GM19467 (cell line): ENCODE results near the gene DOCK11.
"Not testable (repeated sequence)": the region's sequence is repeated elsewhere in the genome, so short reads cannot be mapped to it uniquely, and the experiment has no call there.

Experiments
- ATAC-seq: cut with Tn5 transposase; IDR thresholded peaks from one replicate; pipeline ENCODE4 v1.9.1; 2021; ENCODE audit warnings: mild to moderate bottlenecking, moderate library complexity; ENCODE audit not compliant: unreplicated experiment

The DOCK11 gene

DNA sequence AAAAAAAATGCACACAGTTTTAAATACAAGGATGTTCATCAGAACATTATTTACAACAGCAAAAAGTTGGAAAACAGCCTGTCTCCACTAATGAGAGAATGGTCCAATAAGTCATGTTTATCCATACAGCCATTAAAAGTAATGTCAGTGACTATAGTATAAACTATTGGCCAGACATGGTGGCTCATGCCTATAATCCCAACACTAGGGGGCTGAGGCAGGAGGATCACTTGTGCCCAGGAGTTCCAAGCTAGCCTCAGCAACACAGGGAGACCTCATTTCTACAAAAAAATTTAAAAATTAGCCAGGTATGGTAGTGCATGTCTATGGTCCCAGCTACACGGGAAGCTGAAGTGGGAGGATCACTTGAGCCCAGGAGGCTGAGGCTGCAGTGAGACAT is 183.7 kb downstream of the DOCK11 start:
- no peak for ATAC-seq

DNA sequence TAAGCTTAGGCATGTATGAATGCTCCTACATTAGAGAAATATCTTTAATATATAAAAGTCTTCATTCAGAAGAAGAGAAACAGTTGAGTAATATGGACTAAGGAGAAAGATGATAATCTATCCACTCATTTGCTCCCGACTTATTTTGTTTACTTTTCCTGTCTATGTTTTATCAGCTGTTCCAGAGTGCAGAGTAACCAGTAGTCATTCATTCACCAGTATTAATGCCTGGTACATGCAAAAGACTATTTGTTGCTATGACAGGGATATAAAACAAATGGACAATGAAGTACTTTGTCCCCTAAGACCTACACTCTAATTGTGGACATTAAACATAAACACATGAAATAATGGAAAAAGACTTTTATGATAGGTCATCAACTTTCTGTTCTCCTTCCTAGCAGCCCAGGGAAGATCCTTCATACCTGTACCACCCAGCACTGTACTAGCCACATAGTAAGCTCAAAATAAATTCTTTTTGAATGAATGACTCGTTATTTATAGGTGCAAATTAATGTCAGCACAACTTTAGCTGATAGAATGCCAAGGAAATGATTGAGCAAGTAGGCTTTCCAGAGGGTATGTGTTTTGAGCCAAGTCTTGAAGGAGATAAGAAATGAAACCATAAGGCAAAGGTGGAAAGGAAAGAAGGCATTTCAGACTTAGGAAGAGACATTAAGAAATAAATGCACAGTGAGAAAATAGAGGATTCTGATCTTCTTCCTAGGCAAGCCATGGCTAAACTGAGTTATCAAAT is 186.8 kb downstream of the DOCK11 start:
- no peak for ATAC-seq

DNA sequence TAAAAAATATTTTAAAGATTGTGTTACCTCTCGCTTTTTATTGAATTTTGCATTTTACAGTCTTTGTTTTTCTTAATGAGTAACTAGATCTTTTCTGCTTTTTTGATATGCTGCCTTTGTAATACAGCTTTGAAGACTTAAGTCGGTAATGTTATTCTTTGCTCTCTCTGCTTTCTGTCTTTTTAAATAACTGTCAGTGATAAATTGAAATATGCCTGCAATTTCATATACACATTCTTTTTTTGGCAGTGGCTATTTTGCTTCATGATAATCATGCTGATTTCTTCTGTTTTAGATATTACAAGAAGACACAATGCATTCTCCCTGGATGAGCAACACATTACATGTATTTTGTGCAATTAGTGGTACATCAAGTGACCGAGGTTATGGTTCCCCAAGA is 189.8 kb downstream of the DOCK11 start:
- ATAC-seq = no peak

DNA sequence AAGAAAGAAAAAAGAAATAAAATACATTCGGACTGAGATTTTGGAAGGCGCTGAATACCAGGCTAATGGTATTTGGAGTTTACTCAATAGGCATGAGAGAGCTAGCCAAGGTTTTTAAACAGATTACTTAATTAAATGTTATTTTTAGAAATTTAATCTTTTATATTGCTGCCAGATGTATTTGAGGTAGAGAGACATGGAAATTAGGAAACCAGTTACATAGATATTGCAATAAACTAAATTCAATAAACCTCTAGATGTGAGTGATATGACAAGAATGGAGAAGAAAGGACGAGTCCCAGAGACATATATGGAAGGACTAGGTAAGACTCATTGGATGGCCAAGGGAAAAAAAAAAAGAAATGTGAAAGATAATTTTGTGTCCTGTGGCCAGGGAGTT is 193.3 kb downstream of the DOCK11 start:
- ATAC-seq = no peak

DNA sequence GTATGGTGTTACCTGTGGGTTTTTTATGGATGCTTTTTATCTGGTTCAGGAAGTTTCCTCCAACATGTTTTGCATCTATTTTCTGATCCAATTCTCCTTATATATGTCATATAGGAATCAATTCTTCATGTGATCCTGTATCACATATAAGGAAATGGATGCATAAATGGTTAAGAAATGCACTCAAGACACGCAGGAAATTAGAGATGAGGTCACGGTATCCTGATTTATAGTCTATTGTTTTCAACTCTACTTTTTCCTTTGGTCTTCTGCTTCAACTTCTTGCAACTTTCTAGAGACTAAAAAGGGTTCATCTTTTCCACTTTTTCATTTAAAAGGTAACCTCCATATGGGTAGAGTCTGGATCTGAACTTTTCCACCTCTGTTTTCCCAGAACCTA is 198.2 kb downstream of the DOCK11 start:
- ATAC-seq = no peak

DNA sequence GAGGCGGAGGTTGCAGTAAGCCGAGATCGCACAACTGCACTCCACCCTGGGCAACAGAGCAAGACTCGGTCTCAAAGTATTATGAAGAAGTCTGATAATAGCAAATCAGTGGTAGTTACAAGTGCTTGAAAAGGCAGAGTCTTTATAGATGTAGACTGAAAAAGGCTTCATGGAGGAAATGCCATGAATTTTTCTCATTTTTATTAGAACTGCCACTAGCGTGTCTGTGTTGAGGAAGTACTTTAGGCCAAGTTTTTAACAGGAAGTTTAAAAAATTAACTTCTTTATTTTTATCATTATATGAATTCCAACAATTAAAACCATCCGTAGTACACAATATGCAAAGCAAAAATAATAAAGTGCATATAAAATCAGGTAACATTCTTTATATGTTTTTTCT is 199.0 kb downstream of the DOCK11 start:
- no peak for ATAC-seq

DNA sequence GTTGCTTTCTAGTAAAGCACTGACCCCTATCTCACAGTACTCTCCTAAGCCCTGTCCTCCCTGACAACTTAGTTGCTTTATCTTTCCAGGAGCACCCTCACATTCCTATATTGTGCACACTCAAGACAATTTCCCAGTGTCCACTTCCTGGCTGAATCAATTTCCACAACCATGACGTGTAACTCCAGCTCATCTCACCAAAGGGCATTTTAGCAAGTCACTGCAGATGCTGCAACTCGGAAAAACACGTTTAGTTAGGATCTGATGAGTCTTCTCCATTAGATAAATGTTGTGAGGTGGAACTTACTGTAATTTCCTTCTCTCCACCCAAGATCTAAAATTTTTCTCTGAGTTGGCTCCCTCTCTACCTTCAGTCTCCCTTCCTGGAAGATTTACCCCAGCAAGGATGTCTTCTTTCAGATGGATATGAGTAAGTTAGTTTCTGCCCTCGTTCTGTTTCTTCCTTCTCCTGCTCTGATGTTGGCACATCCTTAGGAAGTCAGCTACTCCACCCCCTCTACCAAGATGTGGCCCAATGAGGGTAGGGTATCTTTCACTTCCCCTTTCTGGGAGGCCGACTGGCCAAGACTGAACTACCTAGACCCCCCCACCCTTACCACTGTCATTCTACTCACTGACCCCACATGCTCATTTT is 203.0 kb downstream of the DOCK11 start:
- ATAC-seq = no peak

DNA sequence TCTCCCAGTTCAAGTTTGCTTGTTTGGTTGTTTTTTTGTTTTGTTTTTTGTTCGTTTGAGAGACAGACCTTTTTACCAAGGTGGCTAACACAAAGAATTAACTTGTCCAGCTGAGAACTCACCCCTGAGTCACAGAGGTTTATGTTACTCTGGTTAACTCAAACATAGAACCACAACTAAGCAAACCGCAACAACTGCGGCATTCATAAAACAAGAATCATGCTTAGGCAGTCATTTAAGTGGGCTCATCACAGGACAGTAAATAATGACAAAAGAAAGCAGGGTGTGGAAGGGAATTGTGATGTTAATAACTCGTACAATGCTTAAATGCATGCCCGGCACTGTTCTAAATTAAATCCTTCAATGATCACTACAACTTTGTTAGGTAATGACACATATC is 207.1 kb downstream of the DOCK11 start:
- no peak for ATAC-seq

DNA sequence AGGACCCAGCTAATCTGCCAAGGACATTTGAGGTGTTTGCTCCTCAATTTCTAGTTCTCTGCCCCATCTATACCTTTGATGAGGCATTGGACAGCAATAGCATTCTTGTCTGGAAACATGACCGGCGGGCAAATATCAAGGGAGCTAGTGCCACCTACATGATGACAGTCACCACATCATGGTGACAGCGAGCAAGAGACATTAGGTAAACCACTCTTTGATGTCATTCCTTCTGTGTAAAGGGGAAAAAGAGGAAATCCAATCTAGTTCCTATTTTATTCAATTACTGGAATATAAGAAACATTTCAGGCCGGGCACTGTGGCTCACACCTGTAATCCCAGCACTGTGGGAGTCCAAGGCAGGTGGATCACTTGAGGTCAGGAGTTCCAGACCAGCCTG is 211.1 kb downstream of the DOCK11 start:
- ATAC-seq = no peak

DNA sequence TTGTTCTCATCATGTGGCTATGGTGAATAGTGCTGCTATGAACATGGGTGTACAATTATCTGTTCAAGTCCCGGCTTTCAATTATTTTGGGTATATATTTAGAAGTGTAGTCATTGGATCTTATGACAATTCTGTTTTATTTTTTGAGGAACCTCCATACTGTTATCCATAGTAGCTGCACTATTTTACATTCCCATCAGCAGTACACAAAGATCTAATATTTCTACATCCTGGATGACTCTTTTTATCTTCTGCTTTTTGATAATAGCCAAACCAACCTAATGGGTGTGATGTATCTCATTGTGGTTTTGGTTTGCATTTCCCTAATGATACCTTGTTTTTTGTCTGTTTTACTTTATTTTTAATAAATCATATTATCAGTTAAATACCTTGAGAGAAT is 218.9 kb downstream of the DOCK11 start:
- no peak for ATAC-seq

DNA sequence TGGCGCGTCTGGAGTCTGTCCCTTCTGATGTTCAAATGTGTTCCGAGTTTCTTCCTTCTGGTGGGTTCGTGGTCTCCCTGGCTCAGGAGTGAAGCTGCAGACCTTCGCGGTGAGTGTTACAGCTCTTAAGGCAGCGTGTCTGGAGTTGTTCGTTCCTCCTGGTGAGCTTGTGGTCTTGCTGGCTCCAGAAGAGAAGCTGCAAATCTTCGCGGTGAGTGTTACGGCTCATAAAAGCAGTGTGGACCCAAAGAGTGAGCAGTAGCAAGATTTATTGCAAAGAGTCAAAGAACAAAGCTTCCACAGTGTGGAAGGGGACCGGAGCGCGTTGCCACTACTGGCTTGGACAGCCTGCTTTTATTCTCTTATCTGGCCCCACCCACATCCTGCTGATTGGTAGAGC is 220.3 kb downstream of the DOCK11 start:
- not testable (repeated sequence) for ATAC-seq

DNA sequence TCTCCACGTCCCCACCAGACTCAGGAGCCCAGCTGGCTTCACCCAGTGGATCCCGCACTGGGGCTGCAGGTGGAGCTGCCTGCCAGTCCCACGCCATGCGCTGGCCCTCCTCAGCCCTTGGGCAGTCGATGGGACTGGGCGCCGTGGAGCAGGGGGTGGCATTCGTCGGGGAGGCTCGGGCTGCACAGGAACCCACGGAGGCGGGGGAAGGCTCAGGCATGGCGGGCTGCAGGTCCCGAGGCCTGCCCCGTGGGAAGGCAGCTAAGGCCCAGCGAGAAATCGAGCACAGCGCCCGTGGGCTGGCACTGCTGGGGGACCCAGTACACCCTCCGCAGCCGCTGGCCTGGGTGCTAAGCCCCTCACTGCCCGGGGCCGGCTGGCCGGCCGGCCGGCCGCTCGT is 221.2 kb downstream of the DOCK11 start:
- not testable (repeated sequence) for ATAC-seq

DNA sequence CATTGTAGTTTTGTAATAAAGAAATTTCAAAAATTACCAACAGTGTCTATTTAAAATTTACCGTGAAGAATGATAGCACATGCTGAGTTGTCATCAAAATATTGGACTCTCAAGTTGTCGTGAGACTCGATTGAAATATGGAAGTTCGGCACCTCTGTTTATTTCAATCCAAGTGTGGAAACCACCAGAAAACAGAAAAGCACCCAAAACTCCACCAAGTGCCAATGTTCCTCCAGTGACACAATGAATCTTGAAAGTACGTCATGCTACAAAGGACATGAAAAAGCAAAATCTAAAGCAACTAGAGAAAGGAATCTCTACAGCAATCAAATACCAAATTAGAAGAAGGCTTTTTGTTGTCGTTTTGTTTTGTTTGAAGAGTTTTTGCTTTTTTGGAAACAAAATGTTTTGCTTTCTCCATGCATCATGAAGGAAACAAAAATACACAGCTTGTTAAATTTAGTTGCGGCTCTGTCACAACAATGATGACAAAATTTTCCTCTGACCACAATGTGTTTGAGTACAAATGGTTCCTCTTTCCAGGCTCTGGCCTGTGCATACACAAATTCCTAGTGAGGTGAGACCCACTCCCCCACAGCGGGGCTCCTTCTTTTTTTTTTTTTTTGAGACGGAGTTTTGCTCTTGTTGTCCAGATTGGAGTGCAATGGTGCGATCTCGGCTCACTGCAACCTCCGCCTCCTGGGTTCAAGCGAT is 222.2 kb downstream of the DOCK11 start:
- ATAC-seq = no peak

DNA sequence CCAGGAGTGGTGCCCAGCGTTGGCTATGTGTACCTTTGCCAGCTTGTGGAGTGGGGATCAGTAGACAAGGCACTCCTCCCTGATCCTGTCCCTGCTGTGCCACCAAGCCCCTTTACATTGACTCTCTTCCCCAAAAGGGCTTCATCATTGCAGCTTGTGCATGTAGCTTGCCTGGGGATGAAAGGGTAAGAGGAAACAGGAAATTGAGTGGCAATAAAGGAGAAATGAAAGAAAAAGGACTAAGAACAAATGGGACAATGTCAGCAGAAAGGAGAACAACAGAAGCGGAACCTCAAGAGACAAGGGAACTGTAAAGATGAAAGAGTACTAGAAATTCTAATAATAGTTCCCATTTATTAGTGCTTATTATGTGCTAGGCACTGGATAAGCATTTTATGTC is 223.1 kb downstream of the DOCK11 start:
- no peak for ATAC-seq

DNA sequence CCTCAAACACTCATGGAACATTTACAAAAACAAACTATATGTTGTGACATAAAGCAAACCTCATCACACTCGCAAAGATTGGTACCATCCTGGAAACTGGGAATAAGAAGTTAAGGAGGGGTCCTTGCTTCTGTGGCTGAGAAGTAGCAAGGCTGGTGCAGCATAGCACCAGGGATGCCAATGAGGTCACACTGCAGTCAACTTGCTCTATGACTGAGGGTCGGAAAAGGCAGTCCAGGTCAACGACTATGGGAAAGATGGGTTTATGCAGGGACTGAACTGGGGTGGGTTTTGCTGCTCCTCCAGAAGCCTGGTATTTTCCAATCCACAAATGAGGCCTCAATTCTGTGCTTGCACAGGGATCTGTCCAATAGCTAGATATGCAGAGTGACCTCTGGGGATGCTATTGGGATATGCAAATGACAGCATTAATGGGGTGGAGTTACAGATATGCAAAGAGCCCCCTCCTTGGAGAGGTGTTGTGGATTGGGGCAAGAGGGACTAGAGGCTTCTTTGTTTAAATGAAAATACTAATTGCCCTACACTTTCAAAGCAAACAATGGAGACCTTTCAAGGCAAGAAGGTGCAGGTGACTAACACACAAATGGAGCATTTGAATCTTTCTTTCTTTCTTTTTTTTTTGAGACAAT is 224.6 kb downstream of the DOCK11 start:
- ATAC-seq = no peak

DNA sequence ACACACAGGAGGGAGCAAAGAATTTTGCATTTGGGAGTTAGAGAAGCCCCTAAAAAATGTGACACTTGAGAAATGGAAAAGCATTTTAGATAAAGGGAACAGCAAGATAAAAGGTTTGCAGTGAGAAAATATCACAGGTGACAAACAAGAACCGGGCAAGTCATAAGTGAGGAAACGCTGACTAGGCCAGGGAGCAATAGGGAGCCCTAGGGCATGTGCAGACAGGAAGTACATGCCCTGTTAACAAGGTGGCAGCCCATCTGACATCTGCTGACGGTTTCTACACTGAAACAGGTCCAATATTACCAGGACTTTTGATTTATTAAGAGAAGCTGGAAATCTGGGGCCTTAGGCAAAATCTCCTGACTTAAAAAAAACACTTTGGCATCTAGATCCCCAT is 227.8 kb downstream of the DOCK11 start:
- no peak for ATAC-seq

DNA sequence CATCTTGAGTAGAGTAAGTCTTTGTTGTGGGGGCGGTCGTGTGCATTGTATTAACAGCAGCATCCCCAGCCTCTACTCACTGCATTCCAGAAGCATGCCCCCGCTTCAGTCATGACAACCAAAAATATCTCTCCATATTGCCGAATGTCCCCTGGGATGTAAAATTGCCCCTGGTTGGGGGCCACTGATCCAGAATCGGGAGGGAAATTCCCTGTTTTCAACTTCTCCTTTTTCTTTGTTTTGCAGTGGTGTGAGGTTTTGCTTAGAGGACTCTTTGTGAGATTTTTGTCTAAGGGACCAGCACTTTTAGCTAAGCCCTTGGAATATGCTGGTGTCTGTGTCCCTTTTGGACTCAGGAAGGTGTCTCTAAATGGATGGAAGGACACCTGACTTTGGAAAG is 228.8 kb downstream of the DOCK11 start:
- ATAC-seq = no peak

DNA sequence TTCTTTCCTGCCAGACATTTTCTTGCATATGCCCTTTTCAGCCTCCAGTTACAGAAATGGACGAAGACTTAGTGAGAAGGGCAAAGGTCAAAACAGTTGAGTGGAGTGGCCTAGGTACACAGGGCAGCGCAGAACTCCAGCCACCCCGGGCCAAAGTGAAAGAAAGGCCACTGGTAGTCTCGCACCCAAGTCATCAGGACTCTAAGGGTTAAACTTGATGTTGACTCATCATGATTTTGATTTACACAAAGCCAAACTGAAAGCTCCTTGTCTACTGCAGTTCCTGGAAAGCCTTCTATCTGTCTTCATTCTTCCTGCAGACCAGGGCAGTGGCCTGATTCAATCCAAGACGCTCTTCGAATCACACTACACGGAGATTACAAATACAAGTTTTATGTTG is 229.2 kb downstream of the DOCK11 start:
- no peak for ATAC-seq

DNA sequence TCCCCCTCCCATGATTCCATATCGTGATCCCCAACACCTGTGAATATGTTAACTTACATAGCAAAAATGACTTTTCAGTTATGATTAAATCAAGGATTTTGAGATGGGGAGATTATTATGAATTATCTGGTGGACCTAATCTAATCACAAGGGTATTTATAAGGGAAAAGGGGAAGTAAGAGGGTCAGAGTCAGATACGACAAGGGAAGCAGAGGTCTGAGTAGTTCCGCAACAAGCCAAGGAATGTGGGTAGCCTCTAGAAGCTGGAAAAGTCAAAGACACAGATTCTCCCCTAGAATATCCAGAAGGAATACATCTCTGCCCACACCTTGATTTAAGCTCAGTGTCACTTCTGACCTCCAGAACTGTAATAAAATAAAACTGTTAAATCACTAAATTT is 230.8 kb downstream of the DOCK11 start:
- no peak for ATAC-seq

DNA sequence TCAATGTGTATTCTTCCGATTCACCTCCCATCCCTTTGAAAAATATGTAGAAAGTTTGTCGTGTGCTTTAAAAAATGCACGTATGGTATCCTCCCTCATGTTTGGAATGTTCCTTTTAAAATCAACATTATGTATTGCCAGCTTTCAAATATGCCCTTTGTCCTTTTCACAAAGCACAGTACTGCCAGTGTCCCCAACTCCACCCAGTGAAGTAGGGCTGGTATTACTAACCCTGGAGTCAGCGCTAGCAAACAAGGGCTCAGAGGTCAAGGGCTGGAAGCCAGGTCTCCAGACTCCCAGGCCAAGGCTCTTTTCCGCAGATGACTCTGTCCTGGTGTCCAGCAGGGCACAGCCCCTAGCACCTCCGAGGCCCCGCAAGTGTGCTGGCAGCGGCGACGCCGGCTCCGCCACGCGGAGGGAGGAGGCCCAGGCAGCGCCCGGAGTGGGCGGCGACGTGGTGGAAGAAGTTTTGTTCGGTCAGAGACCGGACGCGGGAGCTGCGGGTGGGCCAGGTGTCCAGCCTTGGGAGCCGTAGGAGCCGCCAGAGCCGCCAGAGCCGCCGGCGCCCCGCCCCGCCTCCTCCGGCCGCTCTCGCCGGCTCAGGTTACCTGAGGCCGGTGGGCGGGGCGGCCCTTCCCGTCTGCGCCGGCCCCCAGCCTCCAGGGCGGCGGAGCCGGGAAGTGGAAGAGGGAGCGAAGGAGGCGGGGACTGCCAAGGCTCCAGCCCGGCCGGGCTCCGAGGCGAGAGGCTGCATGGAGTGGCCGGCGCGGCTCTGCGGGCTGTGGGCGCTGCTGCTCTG is 231.5 kb downstream of the DOCK11 start, which contains the start of gene IL13RA1:
Gene IL13RA1 (plus strand): TSS at position 720 of the 799 bp plus-strand sequence. CDS start 33 bp downstream, at position 753.
- no peak for ATAC-seq
